H1 (cell line): ENCODE results near the gene SYPL1.

Experiments used
- CEBPB ChIP-seq: IDR thresholded peaks from 2 replicates; pipeline ENCODE4 v1.6.1; 2012; ENCODE audit warnings: low read depth, low read length
- CTCF ChIP-seq, 3 experiments: IDR thresholded peaks; 1 replicate in 2 of 3; 2 replicates in 1 of 3; pipeline versions ENCODE4 v1.5.1 to v1.6.1; 2011; ENCODE audit warnings: low read length in 3 of 3, mild to moderate bottlenecking in 3 of 3, inconsistent platforms in 2 of 3, low read depth in 1 of 3, moderate library complexity in 1 of 3; ENCODE audit not compliant: insufficient read depth in 1 of 3; ENCODE audit errors: control extremely low read depth in 1 of 3
- EP300 ChIP-seq, 2 experiments: IDR thresholded peaks; 1 replicate in 1 of 2; 2 replicates in 1 of 2; pipeline ENCODE4 v1.6.1; 2011 to 2012; ENCODE audit warnings: low read depth in 2 of 2, low read length in 2 of 2, mild to moderate bottlenecking in 2 of 2, borderline replicate concordance in 1 of 2, inconsistent platforms in 1 of 2, moderate library complexity in 1 of 2
- EZH2 ChIP-seq: fragments of 200-600 bp; sonication (generic); IDR thresholded peaks from 2 replicates; pipeline ENCODE4 v1.7.1; 2012; ENCODE audit warnings: low read depth, mild to moderate bottlenecking, moderate library complexity, low read length, inconsistent platforms; ENCODE audit not compliant: severe bottlenecking
- GABPA ChIP-seq: IDR thresholded peaks from 2 replicates; pipeline ENCODE4 v1.6.1; 2011; ENCODE audit warnings: mild to moderate bottlenecking, low read length, moderate library complexity, borderline replicate concordance; ENCODE audit not compliant: insufficient read depth
- POLR2A ChIP-seq, 2 experiments: IDR thresholded peaks; 1 replicate in 1 of 2; 2 replicates in 1 of 2; pipeline ENCODE4 v1.6.1; 2011; ENCODE audit warnings: low read depth in 2 of 2, low read length in 2 of 2, mild to moderate bottlenecking in 2 of 2; ENCODE audit errors: control extremely low read depth in 1 of 2
- POLR2AphosphoS5 ChIP-seq: IDR thresholded peaks from 2 replicates; pipeline ENCODE4 v1.6.1; 2011; ENCODE audit warnings: low read depth, low read length
- TCF12 ChIP-seq: IDR thresholded peaks from 2 replicates; pipeline ENCODE4 v1.6.1; 2011; ENCODE audit warnings: low read depth, mild to moderate bottlenecking, low read length

- TF ChIP-seq EP300 (IDR thresholded peaks at IDR 0.05; ENCODE audit: borderline replicate concordance in 1 of 2, low read depth in 2 of 2, low read length in 2 of 2) = no peak
- TF ChIP-seq POLR2AphosphoS5 = no peak
- no peak for TF ChIP-seq GABPA
- TF ChIP-seq POLR2A (IDR thresholded peaks at IDR 0.05; ENCODE audit: control extremely low read depth in 1 of 2, low read depth in 2 of 2, low read length in 2 of 2) = no peak
- no peak for TF ChIP-seq CEBPB
- TF ChIP-seq CTCF (IDR thresholded peaks at IDR 0.05; ENCODE audit: control extremely low read depth in 1 of 3, insufficient read depth in 1 of 3, low read depth in 1 of 3, low read length in 3 of 3) = no peak
- no peak for TF ChIP-seq TCF12
- no peak for TF ChIP-seq EZH2
These were observed 24.1 kb downstream of the SYPL1 start for GRCh38 chr7:106088014-106088413.
